Femur (tissue), 1 donor: ENCODE results near the gene KLRC4.
A peak's percentile ranks its signal among the peaks of the same experiment; 100 is the strongest.
"Not testable (repeated sequence)": the region's sequence is repeated elsewhere in the genome, so short reads cannot be mapped to it uniquely, and the experiment has no call there.

Experiments used
- DNase-seq: peaks from one replicate; pipeline ENCODE4 v3.0.0-alpha.2; 2017

The KLRC4 gene

DNA sequence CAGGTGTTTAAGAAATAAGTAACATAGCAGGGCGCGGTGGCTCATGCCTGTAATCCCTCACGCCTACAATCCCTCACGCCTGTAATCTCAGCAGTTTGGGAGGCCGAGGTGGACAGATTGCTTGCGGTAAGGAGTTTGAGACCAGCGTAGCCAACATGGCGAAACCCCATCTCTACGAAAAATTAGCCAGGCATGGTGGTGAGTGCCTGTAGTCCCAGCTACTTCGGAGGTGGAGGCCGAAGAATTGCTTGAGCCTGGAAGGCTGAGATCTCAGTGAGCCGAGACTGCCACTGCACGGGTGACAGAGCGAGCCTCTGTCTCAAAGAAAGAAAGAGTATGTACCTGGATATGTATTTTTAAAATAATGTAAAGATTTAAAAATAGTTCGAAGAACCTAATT lies 13.4 kb downstream of the KLRC4 start:
- DNase-seq = not testable (repeated sequence)

DNA sequence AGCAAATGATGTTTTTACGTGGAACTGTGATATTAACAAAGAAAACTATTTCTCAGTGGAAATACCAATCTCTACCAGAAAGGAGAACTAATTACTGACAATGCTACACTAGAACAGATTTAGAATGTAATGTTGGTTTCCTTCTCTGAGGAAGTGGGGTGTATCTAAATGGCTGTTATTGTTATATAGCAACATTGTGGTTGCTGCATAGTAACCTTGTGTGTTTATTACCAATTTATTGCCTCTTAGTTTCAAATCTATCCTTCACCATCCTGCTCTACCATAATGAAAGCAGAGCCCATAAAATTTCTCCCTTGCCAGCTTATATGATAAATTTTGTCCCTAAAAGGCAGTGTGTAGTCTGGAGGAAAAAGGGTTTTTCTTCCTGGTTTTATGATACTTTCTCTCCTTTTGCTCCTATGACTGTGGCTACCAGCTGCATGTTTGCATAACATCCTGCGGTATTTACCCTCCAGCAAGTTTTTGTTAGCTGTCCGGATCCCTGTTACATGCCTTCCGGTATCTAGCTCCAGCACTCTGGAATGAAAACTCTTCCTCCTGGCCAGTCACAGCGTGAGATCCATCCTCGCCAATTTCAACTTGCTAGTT lies 14.1 kb downstream of the KLRC4 start:
- peak; percentile 45 for DNase-seq

DNA sequence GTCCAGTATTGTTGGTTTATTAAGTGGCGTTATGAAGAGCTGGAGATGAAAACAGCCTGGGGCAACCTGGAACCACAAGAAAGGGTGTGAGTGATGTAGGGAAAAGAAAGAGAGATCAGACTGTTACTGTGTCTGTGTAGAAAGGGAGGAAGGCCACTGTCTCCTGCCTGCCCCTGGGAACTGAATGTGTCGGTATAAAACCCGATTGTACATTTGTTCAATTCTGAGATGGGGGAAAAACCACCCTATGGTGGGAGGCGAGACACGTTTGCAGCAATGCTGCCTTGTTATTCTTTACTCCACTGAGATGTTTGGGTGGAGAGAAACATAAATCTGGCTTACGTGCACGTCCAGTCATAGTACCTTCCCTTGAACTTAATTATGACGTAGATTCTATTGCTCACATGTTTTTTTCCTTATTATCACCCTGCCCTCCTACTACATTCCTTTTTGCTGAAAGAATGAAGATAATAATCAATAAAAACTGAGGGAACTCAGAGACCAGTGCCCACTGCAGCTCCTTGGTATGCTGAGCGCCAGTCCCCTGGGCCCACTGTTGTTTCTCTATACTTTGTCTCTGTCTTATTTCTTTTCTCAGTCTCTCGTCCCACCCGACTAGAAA lies 14.9 kb downstream of the KLRC4 start:
- DNase-seq = not testable (repeated sequence)

DNA sequence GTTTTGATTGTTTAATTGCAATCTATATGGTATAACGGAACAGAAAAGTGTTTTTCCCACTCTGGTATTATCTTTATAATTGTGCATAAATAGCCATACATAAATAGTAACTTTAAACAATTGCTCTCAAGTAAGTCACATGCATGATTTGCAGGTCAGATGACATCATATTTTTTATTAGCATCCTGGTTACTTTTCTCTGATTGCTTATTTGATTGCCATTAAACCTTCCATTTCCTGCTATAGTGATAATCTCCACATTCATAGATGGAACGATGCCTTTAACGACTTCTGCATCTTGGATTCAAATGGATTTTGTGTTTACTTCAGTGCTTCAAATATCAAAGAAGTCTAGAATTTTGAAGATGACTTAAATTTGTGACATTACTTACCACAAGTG lies 16.3 kb downstream of the KLRC4 start:
- no peak for DNase-seq

DNA sequence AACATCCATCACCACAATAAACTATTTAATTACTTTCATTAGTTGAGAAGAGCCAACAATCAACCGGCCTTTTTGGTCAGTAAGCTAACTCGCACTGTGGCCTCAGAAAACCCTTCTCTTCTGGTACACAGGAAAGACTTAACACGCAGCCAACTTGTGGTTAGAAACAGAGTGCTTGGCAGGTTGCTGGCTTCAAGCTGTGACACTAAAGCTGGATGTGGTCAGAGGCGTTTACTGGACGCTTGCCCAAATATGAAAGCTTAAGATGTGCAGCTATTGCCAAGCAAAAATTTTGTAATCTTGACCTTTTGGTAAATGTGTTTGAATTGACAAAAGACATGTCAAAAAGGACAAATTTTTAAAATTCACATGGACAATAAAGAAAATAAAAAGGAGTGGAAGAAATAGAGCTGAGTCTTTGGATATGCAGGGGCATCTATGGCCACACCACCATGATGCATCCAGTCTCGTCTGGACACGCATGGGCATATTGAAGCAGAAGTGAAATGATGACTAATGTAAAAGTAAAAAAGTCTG lies 17.1 kb downstream of the KLRC4 start:
- peak; percentile 45 for DNase-seq

DNA sequence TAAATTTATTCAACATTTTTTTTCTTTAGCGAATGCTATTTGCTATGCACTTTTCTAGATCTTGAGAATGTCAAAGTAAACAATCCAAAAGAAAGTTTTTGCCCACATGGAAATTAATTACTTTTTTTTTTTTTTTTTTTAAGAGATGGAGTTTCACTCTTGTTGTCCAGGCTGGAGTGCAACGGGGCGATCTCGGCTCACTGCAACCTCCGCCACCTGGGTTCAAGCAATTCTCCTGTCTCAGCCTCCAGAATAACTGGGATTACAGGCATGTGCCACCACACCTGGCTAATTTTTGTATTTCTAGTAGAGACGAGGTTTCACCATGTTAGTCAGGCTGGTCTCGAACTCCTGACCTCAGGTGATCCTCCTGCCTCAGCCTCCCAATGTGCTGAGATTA lies 18.6 kb downstream of the KLRC4 start:
- not testable (repeated sequence) for DNase-seq

DNA sequence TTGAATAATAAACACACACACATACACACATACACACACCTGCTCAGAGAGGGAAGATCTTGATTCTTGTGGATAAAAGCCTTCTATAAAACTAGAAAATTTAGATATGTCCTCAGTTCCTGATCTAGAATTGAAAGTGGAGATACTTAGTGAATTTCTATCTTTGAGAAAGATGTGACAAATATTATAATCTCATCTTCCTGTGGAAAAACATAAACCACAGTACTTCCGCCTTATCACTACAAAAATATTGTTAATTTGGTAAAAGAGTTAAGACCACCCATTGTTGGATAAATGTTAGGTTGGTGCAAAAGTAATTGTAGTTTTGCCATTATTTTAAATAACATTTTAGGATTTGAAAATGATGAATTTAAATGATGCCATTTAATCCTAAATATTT lies 19.7 kb downstream of the KLRC4 start, which contains the start of gene KLRK1:
Gene KLRK1 (minus strand): TSS at position 138 of the 400 bp plus-strand sequence. CDS start 1,231 bp downstream, outside the sequence.
- DNase-seq = no peak

DNA sequence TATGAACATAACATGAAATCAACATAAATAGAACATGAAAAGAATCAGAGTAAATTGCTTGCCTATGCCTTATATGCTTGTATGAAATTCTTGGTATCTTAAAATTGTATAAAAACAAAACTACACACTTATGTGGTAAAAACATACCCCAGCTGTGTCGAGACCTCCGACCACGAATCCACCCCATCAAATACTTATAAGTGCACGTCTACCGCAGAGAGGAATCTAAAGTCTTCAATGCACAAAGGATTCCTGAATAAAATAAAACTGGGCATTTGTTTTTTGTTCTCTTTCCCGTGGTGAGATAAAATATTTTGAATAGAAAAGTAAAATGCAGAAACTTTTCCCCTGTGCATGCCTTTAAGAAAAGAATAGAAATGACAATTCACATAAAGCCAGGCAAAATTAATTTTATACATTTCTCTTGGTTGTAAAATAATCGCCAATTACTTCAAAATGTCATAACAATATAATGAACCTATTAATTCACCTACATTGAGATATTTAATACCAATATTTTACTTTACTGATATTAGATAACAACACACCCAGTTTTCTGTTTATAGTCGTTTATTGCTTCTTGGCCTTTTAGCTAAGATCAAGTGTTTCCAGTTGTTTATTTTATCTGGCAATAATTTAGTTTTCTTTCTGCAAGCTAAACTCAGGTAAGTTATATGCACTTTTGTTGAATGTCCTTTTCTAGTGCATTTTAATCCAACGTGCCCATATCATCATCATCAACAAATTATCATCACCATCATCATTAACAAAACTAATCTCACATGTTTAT lies 20.7 kb downstream of the KLRC4 start:
- no peak for DNase-seq

DNA sequence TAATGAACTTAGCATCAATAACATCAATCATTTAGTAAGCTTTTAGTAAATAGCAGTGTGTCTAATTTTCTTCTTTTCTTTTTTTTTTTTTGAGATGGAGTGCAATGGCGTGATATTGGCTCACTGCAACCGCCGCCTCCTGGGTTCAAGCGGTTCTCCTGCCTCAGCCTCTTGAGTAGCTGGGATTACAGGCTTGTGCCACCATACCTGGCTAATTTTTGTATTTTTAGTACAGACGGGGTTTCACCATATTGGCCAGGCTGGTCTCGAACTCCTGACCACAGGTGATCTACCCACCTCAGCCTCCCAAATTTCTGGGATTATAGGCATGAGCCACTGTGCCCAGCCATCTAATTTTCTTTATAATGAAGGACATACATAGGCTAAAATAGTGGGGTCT lies 22.1 kb downstream of the KLRC4 start:
- DNase-seq = not testable (repeated sequence)

DNA sequence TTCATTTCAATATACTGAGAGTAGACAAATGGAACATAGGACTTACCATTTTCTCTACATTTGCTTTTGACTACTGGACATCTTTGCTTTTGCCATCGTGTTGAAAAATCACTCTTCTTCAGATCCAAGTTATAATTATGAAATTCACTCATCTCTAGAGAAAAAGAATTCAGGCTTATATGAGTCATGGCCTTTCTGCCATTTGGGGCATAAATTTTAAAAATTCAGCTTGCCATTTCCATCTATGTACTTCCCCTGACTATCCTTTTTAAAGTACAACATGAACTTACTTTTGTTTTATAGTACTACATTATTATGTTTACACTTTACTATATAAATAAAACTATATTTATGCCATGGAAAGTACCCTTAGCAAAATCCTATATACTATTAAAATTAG lies 22.7 kb downstream of the KLRC4 start:
- DNase-seq = no peak

DNA sequence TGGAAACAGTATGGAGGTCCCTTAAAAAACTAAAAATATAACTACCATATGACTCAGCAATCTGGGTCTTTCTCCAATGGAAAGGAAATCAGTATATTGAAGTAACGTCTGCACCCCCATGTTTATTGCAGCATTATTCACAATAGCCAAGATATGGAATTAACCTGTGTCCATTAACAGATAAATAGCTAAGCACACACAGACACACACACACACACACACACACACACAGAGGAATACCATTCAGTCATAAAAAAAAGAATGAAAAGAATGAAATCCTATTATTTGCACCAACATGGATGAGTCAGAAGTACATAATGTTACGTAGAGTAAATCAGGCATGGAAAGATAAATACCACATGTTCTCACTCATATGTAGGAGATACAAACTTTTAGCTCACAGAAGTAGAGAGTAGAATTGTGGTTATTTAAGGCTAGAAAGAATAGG lies 24.4 kb downstream of the KLRC4 start:
- DNase-seq = no peak

DNA sequence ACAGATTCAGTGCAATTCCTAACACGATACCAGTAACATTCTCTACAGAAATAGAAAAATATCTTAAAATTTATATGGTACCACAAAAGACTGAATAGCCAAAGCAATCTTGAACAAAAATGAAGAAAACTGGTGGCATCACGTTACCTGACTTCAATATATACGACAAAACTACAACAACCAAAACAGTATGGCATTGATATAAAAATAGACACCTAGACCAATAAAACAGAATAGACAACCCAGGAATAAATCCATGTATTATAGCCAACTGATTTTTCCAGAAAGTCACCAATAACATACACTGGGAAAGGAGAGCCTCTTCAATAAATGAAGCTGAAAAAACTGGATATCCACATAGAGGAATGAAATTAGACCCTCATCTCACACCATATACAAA lies 25.4 kb downstream of the KLRC4 start:
- DNase-seq = no peak

DNA sequence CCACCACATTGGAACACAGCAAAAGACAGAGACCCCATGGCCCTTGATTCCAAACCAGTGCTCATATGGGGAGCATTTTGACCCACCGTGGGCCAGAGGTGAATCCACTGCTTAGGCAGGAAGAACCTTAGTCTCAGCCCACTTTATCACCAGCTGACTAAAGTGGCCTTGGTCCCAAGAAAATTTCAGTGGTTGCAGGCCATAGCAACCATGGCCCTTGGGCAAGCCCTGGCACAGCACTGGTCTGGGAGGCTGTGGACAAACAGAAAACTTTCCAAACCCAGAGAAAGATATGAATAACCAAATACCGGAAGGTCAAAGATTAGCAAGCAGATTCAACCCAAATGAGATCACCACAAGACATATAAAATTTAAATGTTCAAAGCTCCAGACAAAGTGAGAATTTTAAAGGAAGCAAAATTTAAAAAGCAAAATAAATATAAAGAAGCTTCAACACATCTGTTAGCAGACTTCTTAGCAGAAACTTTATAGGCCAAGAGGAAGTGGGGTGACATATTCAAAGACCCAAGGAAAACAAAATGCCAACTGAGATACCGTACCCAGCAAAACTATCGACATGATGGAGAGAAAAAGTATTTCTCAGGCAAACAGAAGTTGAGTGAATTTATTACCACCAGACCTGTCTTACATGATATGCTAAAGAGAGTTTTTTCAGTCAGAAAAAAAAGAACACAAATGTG lies 27.5 kb downstream of the KLRC4 start:
- no peak for DNase-seq

DNA sequence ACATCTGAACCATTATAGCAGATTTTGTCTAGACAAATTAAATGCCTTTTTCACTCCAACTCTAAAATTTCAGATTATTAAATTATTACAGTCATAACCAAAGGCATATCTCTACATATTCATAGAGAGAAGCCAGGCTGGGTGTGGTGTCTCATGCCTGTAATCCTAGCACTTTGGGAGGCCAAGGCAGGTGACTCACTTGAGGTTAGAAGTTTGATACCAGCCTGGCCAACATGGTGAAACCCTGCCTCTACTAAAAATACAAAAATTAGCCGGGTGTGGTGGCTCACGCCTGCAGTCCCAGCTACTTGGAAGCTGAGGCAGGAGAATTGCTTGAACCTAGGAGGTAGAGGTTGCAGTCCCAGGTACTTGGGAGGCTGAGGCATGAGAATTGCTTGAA lies 30.8 kb downstream of the KLRC4 start:
- not testable (repeated sequence) for DNase-seq

DNA sequence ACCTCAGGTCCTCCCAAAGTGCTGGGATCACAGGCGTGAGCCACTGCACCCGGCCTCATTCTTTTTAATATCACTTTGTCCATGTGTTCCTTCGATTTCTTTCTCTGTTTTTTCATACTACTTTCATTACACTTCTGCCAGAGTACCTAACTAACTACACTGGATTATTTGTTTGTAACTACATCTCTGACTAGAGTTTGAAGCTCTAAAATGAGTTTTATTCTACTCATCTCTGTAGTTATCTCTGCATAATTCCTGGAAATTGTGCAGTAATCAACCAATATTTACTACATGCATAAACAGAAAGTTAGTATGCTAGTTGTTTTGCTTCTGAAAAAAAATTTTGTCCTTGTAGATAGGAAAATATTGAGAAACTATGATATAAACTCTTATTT lies 34.9 kb downstream of the KLRC4 start:
- no peak for DNase-seq

DNA sequence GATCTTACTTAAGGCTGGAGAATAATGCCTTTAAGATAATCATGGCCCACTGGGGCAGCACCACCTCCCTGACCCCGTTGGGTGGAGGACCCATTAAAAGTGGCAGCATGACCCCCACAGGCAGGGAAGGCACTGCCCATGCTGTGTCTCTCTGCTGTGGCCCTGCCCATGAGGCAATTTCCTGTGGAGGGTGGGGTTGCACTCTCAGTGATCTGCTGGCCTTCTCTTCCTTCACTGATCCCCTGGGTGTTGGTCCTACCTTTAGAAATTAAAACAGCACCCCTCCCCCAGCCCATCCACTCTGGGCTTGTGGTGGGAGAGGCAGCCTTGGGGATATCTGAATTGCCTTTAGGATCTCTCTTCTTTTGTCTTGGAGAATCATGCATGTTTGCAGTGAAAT lies 37.0 kb downstream of the KLRC4 start:
- DNase-seq = no peak

DNA sequence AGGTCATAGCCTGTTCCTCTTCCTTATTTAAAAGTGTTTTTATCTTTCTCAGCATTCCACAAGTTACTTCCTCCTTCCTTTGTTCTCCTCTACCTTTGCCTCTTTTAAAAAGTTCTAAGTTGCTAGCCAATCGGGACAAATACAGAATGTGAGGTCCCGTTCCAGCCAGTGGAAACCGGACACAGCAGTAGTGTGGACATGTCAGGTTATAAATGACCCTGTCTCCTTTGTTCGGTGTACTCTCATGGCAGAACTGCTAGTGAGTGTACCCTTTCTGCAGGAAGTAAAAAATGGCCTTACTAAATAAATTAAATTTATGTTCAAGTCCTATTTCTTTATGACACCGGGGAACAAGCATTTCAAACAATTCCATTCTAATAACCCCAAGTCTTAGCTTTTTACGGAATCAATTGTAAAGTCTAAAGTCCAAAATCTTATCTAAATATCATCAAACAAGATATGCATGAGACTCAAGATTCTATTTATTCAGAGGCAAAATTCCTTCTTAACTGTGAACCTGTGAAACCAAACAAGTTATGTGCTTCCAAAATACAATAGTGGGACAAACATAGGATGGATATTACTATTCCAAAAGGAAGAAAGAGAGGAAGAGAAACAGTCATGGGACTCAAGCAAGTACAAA lies 37.5 kb downstream of the KLRC4 start:
- DNase-seq = not testable (repeated sequence)

DNA sequence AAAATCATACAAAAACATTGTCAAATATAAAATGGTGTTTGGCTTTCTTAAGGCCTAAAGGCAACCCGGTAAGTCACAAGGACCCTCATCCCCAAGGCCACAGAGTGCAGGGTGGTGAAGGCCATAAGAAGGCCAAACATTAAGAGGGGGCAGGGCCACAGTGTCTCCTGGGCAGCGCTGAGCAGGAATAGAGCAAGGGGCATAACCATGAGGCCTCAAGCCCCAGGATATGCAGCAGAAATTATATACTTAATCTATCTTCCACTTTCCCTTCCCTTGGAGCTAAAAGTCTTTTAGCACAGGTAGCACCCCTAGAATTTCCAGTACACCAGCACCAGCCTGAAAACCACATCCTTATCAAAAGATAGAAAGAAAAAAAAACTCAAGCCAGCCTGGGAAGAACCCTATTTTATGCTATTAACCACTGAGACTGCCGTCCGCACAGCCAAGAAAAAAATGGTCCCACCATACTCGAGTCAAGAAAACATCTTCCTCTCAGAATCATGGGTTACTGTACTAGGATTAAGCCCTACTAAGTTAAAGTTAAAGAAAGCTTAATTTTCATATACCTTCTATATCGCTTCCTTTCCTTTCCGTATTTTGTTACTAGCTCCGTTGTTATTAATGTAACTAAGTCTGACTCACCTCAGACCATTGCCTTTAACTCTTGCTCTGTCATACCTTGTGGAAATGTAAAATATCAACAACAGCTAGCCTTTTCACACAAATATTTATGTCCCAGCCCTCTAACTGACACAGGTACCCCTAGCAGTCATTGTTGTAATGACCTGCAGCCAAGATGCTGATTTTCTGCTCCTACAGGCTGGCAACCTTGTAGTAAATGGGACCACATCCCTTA lies 39.8 kb downstream of the KLRC4 start:
- no peak for DNase-seq

DNA sequence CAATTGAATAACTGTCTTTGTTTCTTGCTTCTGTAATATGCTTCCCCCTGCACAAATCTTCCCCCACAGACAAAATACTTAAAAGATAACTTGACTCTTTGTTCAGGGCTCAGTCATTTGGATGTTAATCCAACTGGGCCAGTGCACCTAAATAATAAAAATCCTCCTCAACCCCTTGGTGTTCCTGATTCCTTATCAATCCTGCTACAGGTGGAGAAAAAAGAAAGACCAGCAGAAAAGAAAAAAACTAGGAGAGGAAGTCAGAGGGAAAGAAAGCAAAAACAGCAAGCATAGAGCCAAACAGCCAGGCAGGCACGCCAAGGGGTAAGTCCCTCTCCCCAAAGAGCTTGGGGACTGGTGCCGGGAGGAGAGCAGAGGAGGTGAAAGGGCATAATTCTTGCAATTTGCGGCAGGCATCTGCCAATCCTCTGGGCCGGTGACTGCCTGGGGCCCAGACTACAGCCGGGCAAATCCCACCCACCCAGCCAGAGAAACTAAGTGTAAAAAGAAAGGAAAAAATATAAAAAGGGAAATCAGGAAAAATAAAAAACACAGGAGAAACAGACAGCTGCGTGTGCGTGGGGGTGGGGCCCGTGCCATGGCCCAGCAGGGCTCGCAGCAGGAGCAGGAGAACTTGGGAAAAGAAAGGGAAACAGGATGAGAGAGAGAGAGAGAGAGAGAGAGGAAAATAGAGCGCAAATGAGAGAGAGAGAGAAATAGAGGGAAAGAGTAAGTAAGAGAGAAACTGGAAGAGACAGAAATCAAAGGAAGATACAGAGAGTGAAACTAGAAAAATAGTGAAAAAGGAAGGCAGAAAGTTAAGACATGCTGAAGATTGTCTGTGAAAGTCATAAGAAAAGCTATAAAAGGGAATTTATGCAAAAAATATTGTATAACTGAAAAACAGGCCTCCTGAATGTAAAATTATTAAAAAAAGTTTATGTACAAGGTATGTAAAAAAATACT lies 41.1 kb downstream of the KLRC4 start:
- DNase-seq = no peak

DNA sequence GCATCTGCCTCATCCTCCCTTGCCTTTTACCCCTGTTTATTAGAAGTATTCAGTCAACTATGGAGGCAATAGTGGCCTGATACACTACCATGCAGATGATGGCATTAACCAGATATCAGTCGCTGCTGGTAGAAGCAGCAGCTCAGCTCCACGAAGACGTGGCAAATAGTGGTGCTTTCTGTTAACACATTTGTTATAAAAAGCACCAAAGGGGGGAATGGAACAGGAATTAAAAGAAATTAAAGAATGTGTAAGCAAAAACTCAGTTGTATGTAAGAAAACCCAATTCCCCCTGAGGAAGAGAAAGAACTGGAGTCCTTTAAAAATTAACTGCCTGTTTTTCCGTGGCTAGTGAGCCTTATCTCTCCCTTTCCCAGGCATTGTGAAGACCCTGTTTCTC lies 41.8 kb downstream of the KLRC4 start:
- not testable (repeated sequence) for DNase-seq
